ENCODE measurements around the gene PASK.
A peak's percentile ranks its signal among the peaks of the same experiment; 100 is the strongest.

The PASK gene

DNA sequence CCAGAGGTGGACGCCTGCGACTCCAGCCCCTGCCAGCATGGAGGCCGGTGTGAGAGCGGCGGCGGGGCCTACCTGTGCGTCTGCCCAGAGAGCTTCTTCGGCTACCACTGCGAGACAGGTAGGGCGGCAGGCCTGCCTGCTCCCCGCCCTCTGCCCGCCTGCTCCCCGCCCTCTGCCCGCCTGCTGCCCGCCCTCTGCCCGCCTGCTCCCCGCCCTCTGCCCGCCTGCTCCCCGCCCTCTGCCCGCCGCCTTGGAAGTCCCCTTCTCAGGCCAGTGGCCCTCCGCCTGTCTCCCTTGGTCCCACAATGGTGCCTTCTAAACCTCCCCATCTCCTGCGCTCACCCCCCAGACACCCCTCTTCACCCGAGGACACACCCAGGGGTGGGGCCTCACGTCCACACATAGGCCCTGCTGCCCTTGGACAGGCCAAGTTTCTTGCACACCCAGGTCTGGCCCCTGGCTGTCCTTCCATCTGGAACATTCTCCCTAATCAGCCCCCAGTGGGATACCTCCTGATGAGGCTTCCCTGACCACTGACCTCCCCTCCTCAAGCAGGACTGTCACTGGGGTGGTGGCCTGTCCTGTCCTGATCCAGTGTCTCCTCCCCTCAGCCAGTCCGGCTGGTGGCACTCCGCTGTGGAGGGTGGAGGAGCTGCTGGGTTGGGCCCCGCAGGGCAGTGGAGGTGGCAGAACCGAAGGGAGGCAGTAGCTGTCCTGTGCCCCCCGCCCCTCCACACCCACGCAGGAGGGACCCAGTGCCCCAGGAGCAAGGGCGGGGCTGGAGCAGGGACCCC lies 85.1 kb downstream of the PASK start:
- peak; percentile 62 for DNase-seq

DNA sequence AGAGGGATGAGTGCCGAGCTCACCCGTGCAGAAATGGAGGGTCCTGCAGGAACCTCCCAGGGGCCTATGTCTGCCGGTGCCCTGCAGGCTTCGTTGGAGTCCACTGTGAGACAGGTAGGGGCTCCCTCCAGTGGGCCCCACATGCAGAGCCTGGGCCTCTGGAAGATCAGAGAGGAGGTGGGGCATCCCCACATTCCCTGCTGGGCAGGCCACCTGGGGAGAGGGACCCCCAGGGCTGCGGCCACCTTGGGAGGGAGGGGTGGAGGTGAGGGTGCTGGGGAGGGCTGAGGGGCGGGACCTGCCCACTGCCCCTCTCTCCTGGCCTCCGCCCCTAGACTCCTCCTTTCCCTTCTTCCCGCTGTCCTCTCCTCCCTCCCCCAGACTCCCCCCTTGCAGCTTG lies 85.7 kb downstream of the PASK start:
- DNase-seq = no peak

DNA sequence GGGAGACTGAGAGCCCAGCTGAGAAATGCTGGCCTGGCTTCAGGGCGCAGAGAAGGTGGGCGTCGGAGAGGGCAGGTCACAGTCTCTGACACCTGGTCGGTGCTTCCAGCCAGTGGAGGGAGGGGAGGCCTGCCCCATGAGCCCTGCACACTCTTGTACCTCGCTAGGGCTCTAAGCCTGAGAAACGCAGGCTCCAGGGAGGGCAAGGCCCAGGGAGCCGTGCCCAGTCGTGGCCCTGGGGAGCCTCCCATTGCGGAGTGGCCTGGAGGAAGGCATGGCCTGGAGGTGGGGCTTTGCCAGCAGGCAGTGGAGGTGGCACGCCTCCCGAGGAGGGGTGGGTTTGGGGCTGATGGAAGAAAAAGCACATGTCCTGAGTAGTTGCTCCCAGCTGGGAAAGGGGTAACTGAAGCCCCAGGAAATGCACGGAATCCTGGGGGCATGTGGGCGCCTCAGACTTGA lies 86.2 kb downstream of the PASK start:
- DNase-seq = no peak

DNA sequence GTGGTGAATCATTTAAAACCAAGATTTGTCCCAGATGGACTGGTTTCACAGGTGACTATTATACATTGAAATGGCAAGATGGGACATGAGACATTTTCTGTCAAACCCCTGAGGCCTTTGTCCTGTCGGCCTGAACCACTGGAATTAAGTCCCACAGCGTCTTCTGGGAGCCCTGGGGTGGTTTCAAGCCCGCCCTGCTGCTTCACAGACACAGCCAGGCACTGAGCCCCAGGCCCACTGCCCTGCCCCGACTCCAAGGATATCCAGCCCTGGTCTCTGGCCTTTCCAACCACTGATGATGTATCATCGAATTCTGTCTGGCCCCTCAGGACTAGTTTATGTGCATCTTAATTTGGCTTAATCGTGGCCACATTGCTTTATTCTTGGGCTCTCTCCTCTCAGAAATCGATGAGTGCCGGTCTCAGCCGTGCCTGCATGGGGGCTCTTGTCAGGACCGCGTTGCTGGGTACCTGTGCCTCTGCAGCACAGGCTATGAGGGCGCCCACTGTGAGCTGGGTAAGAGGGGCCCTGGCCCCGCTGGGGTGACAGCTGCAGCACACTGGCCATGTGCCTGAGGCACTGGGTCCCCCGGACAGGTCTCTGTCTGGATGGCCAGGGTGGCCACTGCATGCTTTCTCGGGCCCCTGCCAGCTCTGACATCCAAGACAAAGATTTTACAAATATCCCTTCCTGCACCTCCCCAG lies 86.7 kb downstream of the PASK start:
- DNase-seq = no peak

DNA sequence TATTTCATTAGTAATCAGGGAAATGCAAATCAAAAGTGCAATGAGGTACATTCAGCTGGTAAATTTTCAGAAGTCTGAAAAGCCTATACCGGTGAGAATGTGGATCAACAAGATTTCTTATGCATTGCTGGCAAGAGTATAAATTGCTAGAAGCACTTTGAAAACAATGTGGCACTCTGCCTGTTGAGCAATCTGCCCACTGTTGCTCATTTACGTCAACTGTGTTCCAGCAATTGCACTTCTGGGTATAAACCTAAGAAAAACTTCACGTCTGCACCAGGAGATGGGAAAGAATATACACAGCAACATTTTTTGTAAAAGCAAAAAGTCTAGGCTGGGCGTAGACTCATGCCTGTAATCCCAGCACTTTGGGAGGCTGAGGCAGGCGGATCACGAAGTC lies 88.0 kb downstream of the PASK start:
- DNase-seq = no peak
